AG08396 (cell line): ENCODE measurements around the gene CBX5.
"Not testable (repeated sequence)": the region's sequence is repeated elsewhere in the genome, so short reads cannot be mapped to it uniquely, and the experiment has no call there.

Source experiments
- DNase-seq: peaks from one replicate; pipeline ENCODE4 v3.0.0; 2012; ENCODE audit warnings: low spot score, mixed read lengths

The CBX5 gene

DNA sequence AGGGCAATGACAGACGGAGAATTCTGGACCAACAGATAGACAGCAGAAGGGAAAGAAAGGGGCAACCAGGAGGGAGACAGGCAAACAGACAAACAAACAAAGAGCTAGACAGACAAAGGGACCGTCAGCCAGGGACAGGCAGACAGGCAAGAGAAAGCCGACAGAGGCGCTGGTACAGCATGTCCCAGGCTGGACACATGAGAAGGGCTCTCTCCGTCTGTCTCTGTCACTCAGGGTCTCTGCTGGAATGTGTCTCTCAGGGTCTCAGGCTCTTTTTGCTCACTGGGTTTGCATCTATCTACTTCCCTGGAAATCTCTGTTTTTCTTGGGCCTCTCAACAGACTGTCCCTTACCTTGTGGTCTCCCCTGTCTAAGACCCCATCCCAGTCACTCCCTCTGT is 82.9 kb downstream of the CBX5 start:
- no peak for DNase-seq

DNA sequence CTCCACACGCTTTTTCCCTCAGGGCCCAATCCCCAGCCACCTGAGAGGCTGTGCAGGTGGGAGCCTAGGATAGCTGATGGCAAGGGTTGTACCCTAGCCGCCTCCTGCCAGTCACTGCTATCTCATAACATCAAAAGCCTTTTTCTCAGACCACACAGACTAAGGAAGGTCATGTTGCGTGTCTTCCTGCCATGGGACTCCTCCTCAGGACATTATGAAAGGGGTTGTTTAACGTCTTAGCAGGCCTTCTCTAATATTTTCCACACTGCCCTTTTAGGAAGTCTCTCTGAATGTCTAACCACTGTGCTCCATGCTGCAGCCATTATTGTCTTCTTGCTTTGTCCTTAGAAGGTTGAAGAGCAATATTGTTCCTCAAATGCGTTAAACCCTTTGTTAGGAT is 83.5 kb downstream of the CBX5 start:
- no peak for DNase-seq

DNA sequence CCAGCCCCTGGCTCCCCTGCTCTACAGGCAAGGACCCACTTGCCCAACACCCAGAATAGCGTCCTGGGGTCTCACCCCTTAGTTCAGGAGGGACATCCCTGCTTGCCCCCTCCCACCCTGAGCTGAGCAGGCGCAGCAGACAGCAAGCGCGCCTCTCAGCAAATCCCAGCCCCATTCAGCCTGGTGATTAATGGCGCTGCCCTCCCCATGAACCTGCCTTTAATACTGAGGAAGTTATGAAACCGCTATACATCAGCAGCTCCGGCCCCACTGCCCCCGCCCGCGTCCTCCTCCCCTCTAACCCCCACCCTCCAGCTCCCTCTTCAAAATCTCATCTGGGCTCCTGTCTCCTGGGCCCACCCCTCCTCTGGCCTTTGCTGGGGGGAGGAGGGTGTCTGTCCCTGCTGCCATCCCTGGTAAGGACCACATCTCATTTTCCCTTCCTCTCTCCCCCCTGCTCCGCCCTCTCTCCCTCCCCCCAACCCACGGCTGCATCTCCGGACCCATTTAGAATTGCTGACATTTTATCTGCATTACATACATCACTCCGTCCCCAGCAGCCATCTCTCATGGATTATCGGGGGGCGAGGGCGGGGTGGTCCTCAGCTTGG is 84.1 kb downstream of the CBX5 start:
- no peak for DNase-seq

DNA sequence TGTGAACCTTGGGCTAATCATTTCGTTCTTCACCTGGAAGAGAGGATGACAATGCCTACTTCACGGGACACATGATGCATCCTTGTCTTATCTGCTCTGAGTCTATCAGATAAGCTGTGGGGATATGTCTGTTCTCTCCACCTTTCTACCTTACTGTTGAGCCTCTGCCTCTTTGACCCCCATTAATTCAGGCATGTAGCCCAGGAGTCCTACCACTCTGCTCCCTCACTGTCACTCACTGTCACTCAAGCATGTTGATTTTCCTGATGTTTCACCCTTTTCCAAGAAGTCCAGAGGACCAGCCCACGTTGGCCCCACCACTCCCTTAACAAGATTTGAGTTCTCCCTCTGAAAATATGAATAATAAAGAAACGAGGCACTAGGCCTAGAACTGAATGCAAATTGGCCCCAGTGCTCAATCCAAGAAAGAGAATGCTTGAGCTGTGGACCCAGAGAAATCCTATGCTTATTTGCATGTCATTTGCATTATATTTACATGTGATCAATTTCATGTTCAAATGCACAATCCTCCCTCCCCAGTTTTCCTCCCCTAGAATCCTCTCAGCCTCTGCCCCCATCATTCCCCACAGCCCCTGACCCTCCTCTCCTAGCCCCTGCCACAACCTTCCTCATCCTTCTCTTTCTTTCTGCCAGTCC is 84.7 kb downstream of the CBX5 start:
- no peak for DNase-seq

DNA sequence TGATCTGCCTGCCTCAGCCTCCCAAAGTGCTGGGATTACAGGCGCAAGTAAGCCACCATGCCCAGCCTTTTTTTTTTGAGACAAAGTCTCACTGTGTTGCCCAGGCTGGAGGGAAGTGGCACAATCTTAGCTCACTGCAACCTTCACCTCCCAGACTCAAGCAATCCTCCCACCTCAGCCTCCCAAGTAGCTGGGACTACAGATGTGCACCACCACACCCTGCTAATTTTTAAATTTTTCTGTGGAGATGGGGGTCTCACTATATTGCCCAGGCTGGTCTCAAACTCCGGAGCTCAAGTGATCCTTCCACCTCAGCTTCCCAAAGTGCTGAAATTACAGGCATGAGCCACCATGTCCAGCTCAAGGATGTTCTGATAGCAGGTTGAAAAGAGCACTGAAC is 85.3 kb downstream of the CBX5 start:
- DNase-seq = not testable (repeated sequence)

DNA sequence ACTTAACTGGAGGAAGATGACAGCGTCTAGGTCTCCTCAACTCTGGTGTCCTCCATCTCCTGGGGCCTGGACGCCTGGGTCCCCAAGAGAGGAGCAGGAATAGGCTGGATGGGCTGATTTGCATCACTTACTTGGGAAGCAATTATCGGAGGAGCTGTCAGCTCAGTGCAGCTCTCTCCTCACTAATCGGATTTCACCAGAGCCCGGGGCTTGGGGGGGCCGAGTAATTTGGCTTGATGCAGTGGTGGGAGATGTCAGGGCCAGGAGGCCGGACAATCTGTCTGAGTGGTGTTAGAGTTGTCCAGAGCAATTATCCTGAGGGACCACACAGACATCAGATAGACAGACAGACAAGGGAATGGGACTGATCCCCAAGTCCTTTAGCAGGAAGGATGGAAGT is 86.5 kb downstream of the CBX5 start:
- no peak for DNase-seq

DNA sequence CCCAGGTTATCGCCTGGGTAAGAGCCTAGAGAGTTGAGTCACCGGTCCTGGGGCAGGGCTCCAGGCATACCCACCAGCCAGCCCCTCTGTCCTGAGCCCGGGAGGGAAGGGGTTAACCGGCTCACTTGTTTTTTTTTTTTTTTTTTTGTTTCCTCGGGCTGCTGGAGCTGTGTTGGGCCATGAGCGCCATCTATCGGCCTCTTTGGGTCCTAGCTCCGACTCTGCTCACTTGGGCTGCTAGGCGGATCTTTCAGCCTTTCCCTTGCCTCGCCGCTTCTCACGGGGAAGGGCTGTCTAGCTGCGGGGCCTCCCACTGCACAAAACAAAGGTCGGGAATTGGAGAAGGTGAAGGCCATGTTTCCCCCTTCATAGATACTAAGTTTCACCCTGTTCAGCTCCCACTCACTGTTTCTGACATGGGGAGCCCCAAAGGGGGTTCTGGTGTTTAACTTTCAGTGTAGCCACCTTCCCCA is 88.3 kb downstream of the CBX5 start:
- DNase-seq = peak; percentile 86

DNA sequence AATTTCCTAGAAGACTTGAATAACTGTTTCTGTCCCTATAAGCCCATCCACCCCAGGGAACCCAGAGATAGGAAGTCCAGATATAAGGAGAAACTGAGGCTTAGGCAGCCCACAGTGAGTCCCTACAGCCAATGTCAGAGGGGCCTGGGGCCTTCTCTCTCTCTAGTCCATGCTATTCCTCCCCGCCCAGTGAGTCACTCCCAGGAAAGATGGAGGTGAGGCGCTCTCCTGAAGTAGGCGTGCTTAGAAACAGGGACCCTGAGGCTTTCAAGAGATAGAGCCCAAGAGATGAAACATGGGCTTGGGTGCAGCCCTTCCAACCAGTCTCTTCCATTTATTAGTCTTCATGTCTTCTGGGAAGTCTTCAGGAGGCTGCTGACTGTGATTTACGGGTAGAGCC is 88.8 kb downstream of the CBX5 start:
- DNase-seq = no peak

DNA sequence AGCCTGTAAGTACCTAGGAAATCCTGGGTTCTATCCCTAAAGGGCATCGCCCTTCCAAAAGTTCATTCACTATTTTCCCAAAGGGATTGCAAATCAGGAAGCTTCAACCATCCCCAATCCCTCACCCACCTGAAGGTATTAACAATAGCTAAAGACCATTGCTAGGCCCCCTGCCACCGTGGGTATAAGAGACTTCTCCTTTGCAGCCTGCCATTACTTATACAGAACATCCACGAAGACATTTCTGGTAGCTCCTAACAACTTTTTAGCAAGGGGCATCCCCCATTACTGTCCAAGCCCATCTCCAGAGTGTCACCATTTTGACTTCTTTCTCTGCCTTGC is 90.8 kb downstream of the CBX5 start:
- no peak for DNase-seq

DNA sequence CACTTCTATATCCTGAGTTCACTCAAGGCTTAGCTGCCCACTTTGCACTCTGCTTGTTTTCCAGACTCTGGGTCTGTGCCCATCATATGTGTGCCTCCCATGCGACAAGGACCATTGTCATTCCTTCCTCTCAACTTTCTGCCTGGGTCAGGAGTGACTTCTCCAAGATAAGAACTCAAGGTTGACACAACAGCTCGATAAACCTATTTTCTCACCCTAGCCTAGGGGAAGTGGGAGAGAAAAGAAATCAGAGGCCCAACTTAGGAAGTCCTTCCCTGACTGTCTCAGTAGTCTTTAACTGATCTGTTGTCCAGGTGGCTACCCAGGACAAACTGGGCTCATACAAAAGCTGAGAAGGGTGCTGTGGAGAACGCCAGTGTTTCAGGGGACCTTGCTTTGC is 92.8 kb downstream of the CBX5 start:
- no peak for DNase-seq

DNA sequence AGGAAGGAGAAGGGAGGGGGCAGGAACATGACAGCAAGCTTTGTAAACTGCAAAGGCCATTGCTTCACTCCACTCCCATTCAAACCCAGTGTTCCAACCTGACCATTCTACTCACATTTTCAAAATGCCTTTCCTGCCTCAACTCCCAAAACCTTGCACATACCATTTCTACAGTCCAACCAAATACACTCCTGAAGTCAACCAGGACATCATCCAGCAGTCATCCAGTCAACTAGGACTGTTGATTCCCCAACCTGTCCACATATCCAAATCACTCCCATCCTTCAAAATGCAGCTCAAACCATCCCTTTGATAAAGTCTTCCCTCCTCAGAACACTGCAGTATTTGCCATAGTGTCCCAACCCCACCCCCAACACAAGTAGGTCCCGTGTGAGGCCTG is 94.0 kb downstream of the CBX5 start:
- DNase-seq = no peak

DNA sequence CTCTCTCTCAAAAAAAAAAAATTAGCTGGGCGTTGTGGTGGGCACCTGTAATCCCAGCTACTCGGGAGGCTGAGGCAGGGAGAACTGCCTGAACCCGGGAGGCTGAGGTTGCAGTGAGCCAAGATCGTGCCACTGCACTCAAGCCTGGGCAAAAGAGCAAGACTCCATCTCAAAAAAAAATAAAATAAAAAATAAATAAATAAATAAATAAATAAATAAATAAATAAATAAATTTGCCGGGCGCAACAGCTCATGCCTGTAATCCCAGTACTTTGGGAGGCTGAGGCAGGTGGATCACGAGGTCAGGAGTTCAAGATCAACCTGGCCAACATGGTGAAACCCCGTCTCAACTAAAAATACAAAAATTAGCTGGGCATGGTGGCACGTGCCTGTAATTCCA is 94.6 kb downstream of the CBX5 start:
- DNase-seq = not testable (repeated sequence)

DNA sequence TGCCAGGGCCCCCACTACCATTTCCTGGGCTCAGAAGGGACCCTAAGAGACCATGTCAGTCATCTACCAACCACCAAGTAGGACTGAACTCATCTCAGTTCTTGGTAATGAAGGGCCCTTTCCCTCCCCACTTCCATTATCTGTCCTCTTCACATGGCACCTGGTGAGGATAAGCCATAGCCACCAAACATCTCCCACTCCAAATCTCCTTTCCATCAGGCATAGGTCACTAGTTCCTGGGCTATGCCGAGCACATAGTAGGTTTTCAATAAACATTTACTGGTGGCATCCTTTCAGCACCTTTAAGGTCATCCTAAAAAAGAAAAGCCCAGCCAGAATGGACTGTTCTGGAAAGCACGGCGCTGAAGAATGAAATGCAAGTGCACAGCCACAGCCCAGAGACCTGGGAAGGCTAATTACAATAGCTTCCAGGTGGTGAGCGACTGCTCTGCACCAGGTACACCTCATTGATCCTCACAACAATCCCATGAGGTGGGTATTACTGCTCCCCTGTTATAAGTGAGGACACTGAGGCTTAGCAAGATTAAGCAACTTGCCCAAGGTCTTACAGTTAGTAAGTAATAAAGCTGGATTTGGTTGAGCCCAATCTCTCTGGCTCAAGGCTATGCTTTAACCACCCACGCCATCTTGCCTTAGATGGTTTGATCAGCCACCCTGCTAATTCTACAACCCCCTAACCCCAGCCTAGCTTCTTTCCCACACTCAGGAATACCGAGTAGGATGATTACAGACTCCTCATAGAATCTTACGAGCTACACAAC is 95.7 kb downstream of the CBX5 start:
- DNase-seq = no peak

DNA sequence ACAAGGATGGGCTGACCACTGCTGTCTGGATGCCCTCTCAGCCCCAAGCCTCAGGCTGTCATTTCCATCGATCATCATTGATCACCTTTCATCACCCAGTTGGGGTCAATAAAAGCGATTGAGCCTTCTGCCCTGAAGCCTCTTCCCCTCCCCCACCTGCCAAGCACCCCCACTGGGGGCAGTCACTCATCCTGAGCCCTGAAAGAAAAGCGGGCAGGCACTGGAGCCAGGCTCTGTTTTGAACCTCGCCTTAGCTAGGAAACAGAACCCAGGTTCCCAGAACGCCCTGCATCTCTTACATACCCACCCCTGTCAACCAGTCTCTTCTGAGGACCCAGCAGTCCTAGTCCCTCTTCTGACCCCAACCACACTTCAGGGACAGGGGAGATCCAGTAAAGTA is 96.9 kb downstream of the CBX5 start:
- no peak for DNase-seq

DNA sequence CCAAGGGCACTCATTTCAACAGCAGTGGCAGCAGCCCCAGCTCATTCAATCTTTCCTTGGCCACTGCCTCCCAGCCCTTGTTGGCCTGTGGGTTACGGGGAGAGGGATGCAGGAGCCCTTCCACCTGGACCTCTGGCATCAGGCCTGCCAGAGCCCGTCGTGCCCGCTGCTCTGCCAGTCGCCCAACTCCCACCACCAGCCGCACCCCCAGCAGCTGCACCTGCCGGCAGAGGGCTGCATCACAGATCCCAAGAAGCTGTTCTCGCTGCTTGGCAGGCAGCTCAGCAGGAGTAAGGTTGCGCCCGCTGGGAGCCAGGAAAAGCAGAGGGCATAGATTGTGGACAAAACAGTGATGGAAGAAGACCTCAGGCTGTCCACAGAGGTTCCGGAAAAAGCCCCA is 97.8 kb downstream of the CBX5 start:
- no peak for DNase-seq
